GM12864 (cell line): ENCODE results near the gene SHCBP1L.
"Not testable (repeated sequence)": the region's sequence is repeated elsewhere in the genome, so short reads cannot be mapped to it uniquely, and the experiment has no call there.

Source experiments
- DNase-seq: peaks from one replicate; pipeline ENCODE4 v3.0.0-alpha.2; 2011; ENCODE audit warnings: low read depth
- H3K4me3 ChIP-seq: 2 replicates; pipeline ENCODE4 v1.5.1; 2011; ENCODE audit warnings: mild to moderate bottlenecking, low read depth, low read length, control low read depth
- CTCF ChIP-seq: IDR thresholded peaks from 2 replicates; pipeline ENCODE4 v1.5.1; 2011; ENCODE audit warnings: low read depth, mild to moderate bottlenecking, moderate library complexity, low read length, control low read depth, inconsistent platforms; ENCODE audit errors: missing control alignments

Gene SHCBP1L

GRCh38 chr1:182925661-182926060 lies 27.3 kb downstream of the SHCBP1L start:
- no peak for TF ChIP-seq CTCF
- DNase-seq: no peak
- H3K4me3 ChIP-seq: no peak overlapping the region

DNA sequence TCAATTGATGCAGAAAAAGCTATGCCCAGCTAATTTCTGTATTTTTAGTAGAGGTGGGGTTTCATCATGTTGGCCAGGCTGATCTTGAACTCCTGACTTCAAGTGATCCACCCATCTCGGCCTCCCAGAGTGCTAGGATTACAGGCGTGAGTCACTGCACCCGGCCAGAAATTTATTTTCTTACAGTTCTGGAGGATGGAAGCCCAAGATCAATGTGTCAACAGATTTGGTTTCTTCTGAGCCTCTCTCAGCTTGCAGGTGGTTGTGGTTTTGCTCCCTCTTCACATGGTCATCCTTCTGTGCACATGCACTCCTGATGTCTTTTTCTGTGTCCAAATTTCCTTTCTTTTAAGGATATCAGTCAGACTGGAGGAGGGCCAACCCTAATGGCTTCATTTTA lies 35.6 kb downstream of the SHCBP1L start:
- H3K4me3 ChIP-seq: no peak overlapping the region
- no peak for DNase-seq
- no peak for TF ChIP-seq CTCF

- DNase-seq: no peak
- H3K4me3 ChIP-seq: no peak overlapping the region
- TF ChIP-seq CTCF: no peak
Measured at GRCh38 chr1:182913401-182913800, 39.6 kb downstream of the SHCBP1L start.

DNA sequence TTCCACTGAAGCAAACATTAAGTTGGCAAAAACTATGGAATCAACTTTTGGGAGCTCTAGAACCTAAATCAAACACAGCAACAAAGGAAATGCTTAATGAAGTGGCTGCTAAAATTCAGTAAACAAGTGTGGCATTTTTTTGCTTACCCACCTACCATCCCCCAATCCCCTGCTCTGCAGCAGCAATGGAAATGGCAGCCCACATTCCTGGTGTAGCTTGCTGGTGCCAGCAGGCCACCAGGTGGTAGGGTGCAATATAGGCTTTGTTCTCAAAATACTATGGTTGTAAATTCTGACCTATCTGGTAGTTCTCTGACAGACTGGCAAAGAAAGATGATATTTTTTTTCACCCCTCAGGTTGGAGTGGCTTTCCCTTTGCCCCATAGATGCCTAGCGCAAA lies 42.8 kb downstream of the SHCBP1L start:
- TF ChIP-seq CTCF: no peak
- H3K4me3 ChIP-seq: no peak overlapping the region
- no peak for DNase-seq

DNA sequence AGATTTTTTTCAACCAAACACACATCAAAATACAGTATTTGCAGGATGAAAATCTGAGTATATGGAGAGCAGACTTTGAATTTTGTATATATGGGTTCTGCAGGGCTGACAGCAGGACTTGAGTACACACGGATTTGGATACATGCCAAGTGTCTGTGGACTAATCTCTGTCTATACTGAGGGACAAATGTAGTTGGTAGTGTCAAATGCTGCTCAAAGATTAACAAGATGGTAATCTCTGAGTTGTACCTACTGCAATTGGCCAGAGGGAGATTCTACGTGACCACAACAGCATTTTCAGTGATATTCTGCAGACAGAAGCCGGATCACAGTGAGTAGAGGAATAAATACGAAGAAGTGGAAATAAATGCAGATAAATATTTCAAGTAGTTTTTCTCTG lies 43.4 kb downstream of the SHCBP1L start:
- DNase-seq: no peak
- no peak overlapping the region for H3K4me3 ChIP-seq
- no peak for TF ChIP-seq CTCF

DNA sequence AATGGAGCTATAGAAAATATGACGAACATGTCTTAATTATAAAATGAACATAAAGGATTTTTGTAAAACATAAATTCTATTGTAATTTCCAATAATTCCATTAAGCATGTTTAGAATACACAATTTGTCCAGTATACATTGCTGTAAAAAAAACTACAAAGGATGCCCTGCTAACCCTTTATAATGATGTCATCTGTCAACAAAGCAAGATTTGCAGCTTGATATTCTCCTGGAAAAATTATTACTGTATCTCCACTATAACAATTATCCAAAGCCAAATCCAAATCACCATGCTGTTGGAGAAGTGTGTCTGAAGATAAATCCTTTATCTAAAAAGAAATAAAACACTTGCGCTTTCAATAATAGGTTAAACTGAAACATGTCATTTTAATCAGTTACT lies 47.6 kb downstream of the SHCBP1L start:
- no peak for DNase-seq
- no peak for TF ChIP-seq CTCF

DNA sequence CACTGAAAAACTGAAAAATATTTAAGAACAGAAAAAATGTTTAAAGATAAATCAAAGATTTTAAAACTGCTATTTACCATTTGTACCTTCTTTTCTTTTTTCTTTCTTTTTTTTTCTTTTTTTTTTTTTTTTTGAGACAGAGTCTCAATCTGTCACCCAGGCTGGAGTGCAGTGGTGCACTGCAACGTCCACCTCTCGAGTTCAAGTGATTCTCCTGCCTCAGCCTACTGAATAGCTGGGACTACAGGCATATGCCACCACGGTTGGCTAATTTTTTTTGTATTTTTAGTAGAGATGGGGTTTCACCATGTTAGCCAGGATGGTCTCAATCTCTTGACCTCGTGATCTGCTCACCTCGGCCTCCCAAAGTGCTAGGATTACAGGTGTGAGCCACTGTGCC lies 51.0 kb downstream of the SHCBP1L start:
- not testable (repeated sequence) for H3K4me3 ChIP-seq, DNase-seq

More for the DNA sequence above, 47.6 kb downstream of the SHCBP1L start:
- no peak overlapping the region for H3K4me3 ChIP-seq

DNA sequence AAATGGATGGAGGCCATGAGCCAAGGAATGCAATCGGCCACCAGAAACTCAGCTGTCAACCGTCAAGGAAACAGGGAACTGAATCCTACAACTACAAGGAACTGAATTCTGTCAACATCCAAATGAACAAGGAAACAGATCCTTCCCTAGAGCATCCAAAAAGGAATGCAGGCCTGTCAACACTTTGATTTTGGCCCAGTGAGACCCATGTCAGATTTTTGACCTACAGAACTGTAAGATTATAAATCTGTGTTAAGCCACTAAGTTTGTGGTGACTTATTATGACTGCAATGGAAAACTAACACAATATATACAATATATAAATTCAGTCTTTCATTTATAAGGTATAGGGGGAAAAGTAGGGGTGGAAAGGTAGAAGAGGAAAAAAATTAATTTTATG lies 55.3 kb downstream of the SHCBP1L start:
- TF ChIP-seq CTCF: no peak
- no peak for DNase-seq

More for the DNA sequence above, 55.3 kb downstream of the SHCBP1L start:
- no peak overlapping the region for H3K4me3 ChIP-seq
